Measurements from ENCODE around the gene IL1RAP.

IL1RAP gene

GRCh38 chr3:190621927-190622326 is 108.0 kb downstream of the IL1RAP start:
- in situ Hi-C loops (cut with HindIII; ENCODE audit: low sequenced_read_pairs) = no loop called here
- TF ChIP-seq, protein P1, sequence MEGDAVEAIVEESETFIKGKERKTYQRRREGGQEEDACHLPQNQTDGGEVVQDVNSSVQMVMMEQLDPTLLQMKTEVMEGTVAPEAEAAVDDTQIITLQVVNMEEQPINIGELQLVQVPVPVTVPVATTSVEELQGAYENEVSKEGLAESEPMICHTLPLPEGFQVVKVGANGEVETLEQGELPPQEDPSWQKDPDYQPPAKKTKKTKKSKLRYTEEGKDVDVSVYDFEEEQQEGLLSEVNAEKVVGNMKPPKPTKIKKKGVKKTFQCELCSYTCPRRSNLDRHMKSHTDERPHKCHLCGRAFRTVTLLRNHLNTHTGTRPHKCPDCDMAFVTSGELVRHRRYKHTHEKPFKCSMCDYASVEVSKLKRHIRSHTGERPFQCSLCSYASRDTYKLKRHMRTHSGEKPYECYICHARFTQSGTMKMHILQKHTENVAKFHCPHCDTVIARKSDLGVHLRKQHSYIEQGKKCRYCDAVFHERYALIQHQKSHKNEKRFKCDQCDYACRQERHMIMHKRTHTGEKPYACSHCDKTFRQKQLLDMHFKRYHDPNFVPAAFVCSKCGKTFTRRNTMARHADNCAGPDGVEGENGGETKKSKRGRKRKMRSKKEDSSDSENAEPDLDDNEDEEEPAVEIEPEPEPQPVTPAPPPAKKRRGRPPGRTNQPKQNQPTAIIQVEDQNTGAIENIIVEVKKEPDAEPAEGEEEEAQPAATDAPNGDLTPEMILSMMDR (IDR thresholded peaks at IDR 0.05; ENCODE audit: low read depth, low read length) = no peak
- DNase-seq (ENCODE audit: low read depth, low spot score) = no peak
- no peak overlapping the region for H3K4me3 ChIP-seq (ENCODE audit: low read depth, low read length)

DNA sequence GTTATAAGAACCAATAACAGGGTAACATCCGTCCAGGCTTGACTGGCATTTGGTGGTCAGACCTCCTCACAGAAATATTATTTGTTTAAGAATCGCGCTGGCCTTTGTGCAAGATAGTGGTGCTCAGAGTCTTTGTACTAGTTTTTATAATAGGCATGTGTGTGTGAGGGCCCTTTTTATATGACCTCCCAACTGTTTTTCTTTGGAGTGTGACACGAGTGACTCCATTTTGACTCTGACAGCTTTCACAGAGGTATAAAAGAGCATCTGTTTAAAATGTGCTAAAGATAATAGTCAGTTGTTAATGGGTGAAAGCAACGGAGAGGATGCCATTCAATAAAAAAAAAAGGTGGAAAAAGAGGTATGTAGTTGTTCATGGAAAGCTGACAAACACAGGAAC is 110.4 kb downstream of the IL1RAP start:
- TF ChIP-seq, protein P1 (IDR thresholded peaks at IDR 0.05; ENCODE audit: low read depth, low read length) = no peak
- in situ Hi-C loops (cut with HindIII; ENCODE audit: low sequenced_read_pairs) = no loop called here
- no peak overlapping the region for H3K4me3 ChIP-seq (ENCODE audit: low read depth, low read length)
- DNase-seq (ENCODE audit: low read depth, low spot score) = no peak

DNA sequence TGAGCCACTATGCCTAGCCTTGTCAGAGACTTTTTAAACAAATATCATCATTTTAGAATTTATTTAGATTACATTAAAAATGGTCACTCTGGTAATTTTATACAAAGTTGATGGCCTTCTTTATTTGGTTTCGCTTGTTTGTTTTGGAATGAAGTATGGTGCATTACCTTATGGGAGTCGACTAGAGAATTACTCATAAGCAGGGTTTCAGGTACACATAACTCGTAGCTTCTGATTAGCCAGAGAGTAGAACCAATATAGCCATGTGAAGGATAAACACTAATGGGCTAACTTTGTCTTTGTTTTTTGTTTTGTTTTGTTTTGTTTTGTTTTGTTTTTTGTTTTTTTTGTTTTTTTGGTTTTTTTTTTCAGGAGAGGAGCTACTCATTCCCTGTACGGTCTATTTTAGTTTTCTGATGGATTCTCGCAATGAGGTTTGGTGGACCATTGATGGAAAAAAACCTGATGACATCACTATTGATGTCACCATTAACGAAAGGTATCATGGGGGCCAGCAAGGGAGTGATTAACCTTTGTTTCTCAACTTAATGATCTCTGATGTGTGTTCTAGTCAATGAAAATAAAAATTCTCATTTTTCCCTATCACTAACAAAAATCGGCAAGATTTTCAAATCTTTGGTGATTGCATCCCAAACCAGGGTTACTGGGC is 113.2 kb downstream of the IL1RAP start:
- no peak for DNase-seq (ENCODE audit: low read depth, low spot score)
- TF ChIP-seq, protein P1 (IDR thresholded peaks at IDR 0.05; ENCODE audit: low read depth, low read length) = no peak
- H3K4me3 ChIP-seq (ENCODE audit: low read depth, low read length) = no peak overlapping the region
- in situ Hi-C loops (cut with HindIII; ENCODE audit: low sequenced_read_pairs) = no loop called here

DNA sequence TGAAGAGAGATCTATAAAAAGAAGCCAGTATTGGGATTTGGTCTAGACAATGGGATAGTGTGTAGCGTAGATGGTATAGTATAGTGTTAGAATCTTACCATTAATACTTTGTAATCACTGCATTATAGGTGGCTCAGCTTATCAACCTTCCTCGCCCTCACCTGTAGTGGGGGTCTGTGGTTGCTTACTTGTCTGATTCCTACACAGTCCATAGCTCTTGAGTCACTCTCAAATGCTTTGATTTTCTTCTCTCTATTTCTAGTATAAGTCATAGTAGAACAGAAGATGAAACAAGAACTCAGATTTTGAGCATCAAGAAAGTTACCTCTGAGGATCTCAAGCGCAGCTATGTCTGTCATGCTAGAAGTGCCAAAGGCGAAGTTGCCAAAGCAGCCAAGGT is 115.2 kb downstream of the IL1RAP start:
- no peak for DNase-seq (ENCODE audit: low read depth, low spot score)
- in situ Hi-C loops (cut with HindIII; ENCODE audit: low sequenced_read_pairs) = no loop called here
- TF ChIP-seq, protein P1 (IDR thresholded peaks at IDR 0.05; ENCODE audit: low read depth, low read length) = no peak

DNA sequence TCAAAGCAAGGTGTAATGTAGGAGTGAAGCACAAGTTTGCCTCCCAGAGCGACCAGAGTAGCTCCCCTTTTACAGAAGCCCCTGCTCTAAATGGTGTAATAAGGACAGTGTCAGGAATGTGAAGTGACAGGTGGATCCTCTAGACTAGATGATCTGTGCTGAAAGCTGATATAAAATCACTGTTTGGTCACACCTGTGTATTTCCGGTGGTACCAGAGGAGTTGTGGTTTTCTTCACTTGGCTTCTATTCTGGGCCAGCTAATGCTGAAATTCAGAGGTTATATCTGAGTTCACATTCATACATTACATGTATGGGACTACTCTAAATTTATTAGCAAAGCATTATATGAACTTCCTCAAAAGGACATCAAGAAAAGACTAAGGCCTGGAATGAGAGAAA is 117.4 kb downstream of the IL1RAP start:
- DNase-seq (ENCODE audit: low read depth, low spot score) = no peak
- TF ChIP-seq, protein P1 (IDR thresholded peaks at IDR 0.05; ENCODE audit: low read depth, low read length) = no peak
- in situ Hi-C loops (cut with HindIII; ENCODE audit: low sequenced_read_pairs) = no loop called here
- H3K4me3 ChIP-seq (ENCODE audit: low read depth, low read length) = no peak overlapping the region

More for the DNA sequence above, 115.2 kb downstream of the IL1RAP start:
- H3K4me3 ChIP-seq (ENCODE audit: low read depth, low read length) = no peak overlapping the region

- TF ChIP-seq, protein P1 (IDR thresholded peaks at IDR 0.05; ENCODE audit: low read depth, low read length) = no peak
- in situ Hi-C loops (cut with HindIII; ENCODE audit: low sequenced_read_pairs) = no loop called here
- H3K4me3 ChIP-seq (ENCODE audit: low read depth, low read length) = no peak overlapping the region
- no peak for DNase-seq (ENCODE audit: low read depth, low spot score)
Observed at GRCh38 chr3:190641564-190641963, 127.7 kb downstream of the IL1RAP start.
